ENCODE measurements around the gene RPL10A. TPM values are rescaled to one million over a fixed set of nuclear protein-coding genes. Genes with fewer than 3 reads are reported as not detected.

The RPL10A gene
- total RNA-seq, 2 donors from 2014 or later, result 2,353 to 2,363 TPM

GRCh38 chr6:35483893-35484645 is 15.9 kb downstream of the RPL10A start:
- Mint-ChIP-seq H3K4me1 (ENCODE audit: low read depth) (peaks cover 8% of the 10 kb centered on the region), H3K36me3 (ENCODE audit: insufficient read depth in 2 of 2) (no peaks in the 10 kb centered on the region), H3K9me3 (no peaks in the 10 kb centered on the region), H3K27ac (no peak overlapping the region), H3K4me3 (no peak overlapping the region), H3K27me3 (ENCODE audit: low read depth) (no peaks in the 10 kb centered on the region)
- ATAC-seq (replicated peaks in 1 of 2) (no peak), DNase-seq (no peak)

GRCh38 chr6:35484921-35485392 is 16.8 kb downstream of the RPL10A start:
- H3K9me3 Mint-ChIP-seq, result no peaks in the 10 kb centered on the region
- H3K27ac Mint-ChIP-seq, result no peak overlapping the region
- no peak for ATAC-seq (replicated peaks in 1 of 2)
- no peak overlapping the region for H3K4me3 Mint-ChIP-seq
- peaks cover 8% of the 10 kb centered on the region for H3K4me1 Mint-ChIP-seq (ENCODE audit: low read depth)
- DNase-seq, result no peak
- H3K36me3 Mint-ChIP-seq (ENCODE audit: insufficient read depth in 2 of 2), result no peaks in the 10 kb centered on the region
- H3K27me3 Mint-ChIP-seq (ENCODE audit: low read depth), result no peaks in the 10 kb centered on the region

DNA sequence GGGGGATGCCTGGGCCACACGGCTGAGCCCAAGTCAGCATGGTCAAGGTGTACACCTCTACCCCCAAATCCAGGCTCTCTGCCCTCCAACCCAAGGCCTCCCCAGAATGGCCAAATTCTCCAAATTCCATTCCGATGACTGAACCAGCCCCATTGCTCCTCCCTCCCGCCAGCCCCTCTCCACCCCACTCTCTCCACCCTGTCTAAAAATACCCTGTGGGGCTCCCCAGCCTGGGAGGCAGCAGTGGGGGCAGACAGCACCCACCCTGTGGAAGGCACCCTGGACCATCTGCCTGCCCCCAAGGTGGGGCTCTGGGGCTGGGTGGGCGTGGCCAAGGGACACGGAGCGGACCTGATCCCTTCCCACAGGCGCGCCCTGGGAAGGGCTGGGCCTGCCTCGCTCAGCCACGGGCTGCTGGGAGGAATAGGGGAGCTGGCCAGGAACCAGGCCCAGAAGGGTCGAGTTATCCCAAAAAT is 17.2 kb downstream of the RPL10A start:
- Mint-ChIP-seq H3K4me3 (no peak overlapping the region), H3K27ac (no peak overlapping the region), H3K36me3 (ENCODE audit: insufficient read depth in 2 of 2) (no peaks in the 10 kb centered on the region), H3K27me3 (ENCODE audit: low read depth) (no peaks in the 10 kb centered on the region), H3K9me3 (no peaks in the 10 kb centered on the region), H3K4me1 (ENCODE audit: low read depth) (peaks cover 8% of the 10 kb centered on the region)
- no peak for ATAC-seq (replicated peaks in 1 of 2)
- no peak for DNase-seq

DNA sequence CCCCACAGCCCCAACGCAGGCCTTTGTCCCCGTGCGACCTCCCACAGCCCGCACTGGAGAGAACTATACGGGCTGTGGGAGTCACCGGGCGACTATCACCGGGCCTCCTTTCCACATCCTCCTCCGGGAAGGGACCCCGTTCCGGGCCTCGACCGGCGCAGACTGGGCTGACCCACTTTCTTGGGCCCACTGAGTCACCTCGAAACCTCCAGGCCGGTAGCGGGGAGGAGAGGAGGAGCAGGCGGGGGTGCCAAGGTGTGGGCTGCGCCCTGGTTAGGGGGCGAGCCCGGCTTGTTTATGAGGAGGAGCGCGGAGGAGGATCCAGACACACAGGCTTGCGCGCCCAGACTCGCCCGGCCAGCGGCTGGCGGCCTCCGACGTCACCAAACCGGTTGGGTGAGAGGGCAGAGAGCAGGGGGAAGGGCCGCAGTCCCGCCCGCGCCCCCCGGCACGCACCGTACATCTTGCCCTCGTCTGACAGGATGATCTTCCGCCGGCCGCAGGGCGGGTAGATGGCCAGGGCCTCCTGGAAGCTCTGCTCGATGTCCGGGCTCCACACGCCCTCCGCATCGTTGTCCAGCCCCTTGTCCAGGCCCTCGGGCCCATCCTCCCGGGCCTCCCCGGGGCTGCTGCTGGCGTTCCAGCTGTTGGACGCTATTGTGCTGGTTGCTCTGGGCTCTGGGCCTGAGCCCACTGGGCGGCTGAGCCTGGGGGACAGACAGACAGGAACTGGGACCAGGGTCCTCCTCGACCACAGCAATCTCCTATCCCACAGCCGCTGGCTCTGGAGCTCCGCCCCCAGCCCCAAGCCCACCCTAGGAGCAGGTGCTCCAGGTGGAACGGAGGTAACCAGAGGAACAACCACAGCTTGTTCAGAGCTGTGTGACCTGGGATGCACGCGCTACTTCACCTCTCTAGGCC is 18.1 kb downstream of the RPL10A start:
- no peak overlapping the region for H3K27ac Mint-ChIP-seq

GRCh38 chr6:35487658-35488516 is 19.7 kb downstream of the RPL10A start:
- Mint-ChIP-seq H3K36me3 (ENCODE audit: insufficient read depth in 2 of 2) (no peaks in the 10 kb centered on the region), H3K27me3 (ENCODE audit: low read depth) (peaks cover 8% of the 10 kb centered on the region), H3K9me3 (no peaks in the 10 kb centered on the region), H3K4me1 (ENCODE audit: low read depth) (peaks cover 8% of the 10 kb centered on the region), H3K27ac (no peak overlapping the region), H3K4me3 (no peak overlapping the region)
- no peak for DNase-seq
- no peak for ATAC-seq (replicated peaks in 1 of 2)

More for the DNA sequence above, 18.1 kb downstream of the RPL10A start:
- no peaks in the 10 kb centered on the region for H3K36me3 Mint-ChIP-seq (ENCODE audit: insufficient read depth in 2 of 2)
- H3K4me3 Mint-ChIP-seq, result no peak overlapping the region
- peaks cover 8% of the 10 kb centered on the region for H3K27me3 Mint-ChIP-seq (ENCODE audit: low read depth)
- no peak for ATAC-seq (replicated peaks in 1 of 2)
- H3K9me3 Mint-ChIP-seq, result no peaks in the 10 kb centered on the region
- DNase-seq, result no peak
- H3K4me1 Mint-ChIP-seq (ENCODE audit: low read depth), result peaks cover 8% of the 10 kb centered on the region

DNA sequence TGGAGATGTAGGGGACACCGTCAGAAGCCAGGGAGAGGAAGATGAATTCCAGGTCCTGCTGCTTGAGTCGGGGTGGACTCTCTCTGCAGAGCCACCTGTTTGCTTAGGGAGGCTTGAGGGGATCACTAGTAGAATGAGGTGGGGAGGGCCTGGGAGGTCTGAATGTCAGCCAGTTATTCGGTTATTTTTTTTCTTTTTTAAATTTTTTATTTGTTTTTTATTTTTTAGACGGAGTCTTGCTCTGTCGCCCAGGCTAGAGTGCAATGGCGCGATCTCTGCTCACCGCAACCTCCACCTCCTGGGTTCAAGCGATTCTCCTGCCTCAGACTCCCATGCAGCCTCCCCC is 20.3 kb downstream of the RPL10A start:
- Mint-ChIP-seq H3K36me3 (ENCODE audit: insufficient read depth in 2 of 2) (no peaks in the 10 kb centered on the region), H3K27me3 (ENCODE audit: low read depth) (peaks cover 8% of the 10 kb centered on the region), H3K4me1 (ENCODE audit: low read depth) (peaks cover 8% of the 10 kb centered on the region), H3K9me3 (no peaks in the 10 kb centered on the region), H3K27ac (no peak overlapping the region), H3K4me3 (no peak overlapping the region)
- no peak for DNase-seq
- ATAC-seq (replicated peaks in 1 of 2), result no peak

DNA sequence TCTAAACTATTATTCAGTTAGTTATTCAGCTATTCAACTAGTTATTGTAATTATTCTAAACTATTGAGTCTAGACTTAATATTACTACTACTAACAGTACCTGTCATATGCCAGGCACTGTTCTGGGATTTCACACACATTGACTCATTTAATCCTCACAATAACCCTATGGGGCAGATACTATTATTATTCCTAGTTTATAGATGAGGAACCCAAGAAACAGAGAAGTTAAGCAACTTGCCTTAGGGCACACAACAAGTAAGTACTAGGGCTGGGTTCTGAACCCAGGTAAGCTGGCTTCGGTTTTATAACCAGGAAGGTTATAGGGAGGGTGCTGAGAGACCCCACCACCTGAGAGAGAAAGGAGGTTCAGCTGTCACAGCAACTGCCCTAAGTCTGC is 20.9 kb downstream of the RPL10A start:
- Mint-ChIP-seq H3K36me3 (ENCODE audit: insufficient read depth in 2 of 2) (no peaks in the 10 kb centered on the region), H3K9me3 (no peaks in the 10 kb centered on the region), H3K27ac (no peak overlapping the region), H3K27me3 (ENCODE audit: low read depth) (peaks cover 8% of the 10 kb centered on the region), H3K4me1 (ENCODE audit: low read depth) (peaks cover 12% of the 10 kb centered on the region), H3K4me3 (no peak overlapping the region)
- ATAC-seq (replicated peaks in 1 of 2) (no peak), DNase-seq (no peak)

DNA sequence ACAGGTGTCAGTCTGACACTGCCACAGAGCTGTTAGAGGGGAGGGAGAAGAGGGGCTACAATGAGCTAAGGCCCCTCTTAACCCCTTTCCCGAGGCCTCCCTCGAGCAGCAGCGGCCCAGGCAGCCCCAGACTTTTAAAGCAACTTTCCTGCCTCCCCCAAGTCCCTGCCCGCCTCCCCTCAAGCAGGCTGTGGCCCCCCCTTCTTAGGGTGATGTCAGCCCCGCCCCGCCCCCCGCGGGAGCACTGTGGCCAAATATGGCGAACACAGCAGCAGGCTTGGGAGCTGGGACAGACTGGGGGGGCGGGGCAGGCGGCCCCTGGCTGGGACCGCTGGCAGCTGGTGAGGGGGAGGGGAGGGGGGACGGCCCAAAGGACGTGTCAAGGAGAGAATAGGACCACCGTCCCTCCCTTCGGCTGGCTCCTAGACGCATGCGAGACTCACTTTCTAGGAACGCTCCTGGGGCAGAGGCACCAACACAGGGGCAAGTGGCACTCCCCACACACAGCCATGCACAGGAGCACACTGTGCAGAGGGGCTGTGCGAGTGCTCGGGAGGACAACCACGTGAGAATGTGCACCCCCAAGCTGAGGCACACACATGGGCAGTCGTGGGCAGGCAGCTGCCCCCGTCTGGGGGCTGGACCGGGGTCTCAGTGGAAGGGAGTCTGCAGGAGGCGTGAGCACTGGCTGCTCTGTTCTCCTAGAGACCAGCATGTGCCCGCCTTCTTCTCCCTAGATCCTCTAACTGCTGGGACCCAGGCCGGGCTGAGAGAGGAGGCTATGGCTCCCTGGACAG is 22.0 kb downstream of the RPL10A start:
- Mint-ChIP-seq H3K4me1 (ENCODE audit: low read depth) (peaks cover 20% of the 10 kb centered on the region), H3K9me3 (no peaks in the 10 kb centered on the region)

GRCh38 chr6:35490821-35491557 is 22.8 kb downstream of the RPL10A start:
- H3K27me3 Mint-ChIP-seq (ENCODE audit: low read depth), result peaks cover 8% of the 10 kb centered on the region
- no peaks in the 10 kb centered on the region for H3K36me3 Mint-ChIP-seq (ENCODE audit: insufficient read depth in 2 of 2)
- H3K4me3 Mint-ChIP-seq, result no peak overlapping the region
- ATAC-seq (replicated peaks in 1 of 2) (no peak), DNase-seq (no peak)
- no peak overlapping the region for H3K27ac Mint-ChIP-seq
- peaks cover 22% of the 10 kb centered on the region for H3K4me1 Mint-ChIP-seq (ENCODE audit: low read depth)
- no peaks in the 10 kb centered on the region for H3K9me3 Mint-ChIP-seq

More for the DNA sequence above, 22.0 kb downstream of the RPL10A start:
- no peak for ATAC-seq (replicated peaks in 1 of 2)
- no peak for DNase-seq
- Mint-ChIP-seq H3K27me3 (ENCODE audit: low read depth) (peaks cover 8% of the 10 kb centered on the region), H3K27ac (no peak overlapping the region), H3K36me3 (ENCODE audit: insufficient read depth in 2 of 2) (no peaks in the 10 kb centered on the region), H3K4me3 (no peak overlapping the region)

GRCh38 chr6:35491558-35492257 is 23.5 kb downstream of the RPL10A start:
- Mint-ChIP-seq H3K36me3 (ENCODE audit: insufficient read depth in 2 of 2) (no peaks in the 10 kb centered on the region), H3K27me3 (ENCODE audit: low read depth) (peaks cover 8% of the 10 kb centered on the region), H3K4me1 (ENCODE audit: low read depth) (peaks cover 22% of the 10 kb centered on the region), H3K9me3 (no peaks in the 10 kb centered on the region), H3K27ac (no peak overlapping the region), H3K4me3 (no peak overlapping the region)
- DNase-seq, result no peak
- ATAC-seq (replicated peaks in 1 of 2), result no peak

DNA sequence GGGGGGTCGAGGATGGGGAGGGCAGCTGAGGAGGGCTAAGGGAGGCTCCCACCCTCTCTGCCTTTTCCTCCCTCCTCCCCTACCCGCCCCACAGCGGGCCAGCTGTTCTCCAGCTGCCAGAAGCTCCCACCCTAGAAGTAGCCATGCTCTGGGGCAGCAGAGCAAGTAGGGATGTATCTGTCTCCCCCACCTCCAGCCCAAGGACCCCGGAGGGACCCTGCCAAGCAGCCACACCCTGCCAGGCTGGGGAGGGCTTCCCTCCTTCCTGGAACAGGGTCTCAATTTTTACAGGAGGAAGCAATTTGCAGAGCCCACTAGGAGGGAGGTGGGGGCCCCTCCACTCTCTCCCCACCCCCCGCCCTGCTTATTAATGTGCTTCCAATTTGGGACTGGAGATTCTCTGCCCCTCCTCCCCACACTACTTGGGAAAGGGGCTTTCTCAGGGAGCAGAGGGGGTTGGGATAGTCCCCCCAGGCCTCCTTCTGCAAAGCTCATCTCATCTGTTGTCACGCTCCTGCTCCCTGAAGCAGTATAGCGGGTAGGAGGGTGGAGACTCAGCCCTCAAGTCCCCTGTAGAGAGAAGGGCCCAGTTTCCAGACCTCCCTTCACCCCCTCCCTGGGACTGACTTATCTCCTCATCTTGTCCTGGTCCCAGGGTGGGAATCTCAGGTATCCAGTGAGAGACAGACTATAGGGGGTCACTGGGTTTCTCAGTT is 24.2 kb downstream of the RPL10A start:
- Mint-ChIP-seq H3K27ac (no peak overlapping the region), H3K4me3 (no peak overlapping the region), H3K27me3 (ENCODE audit: low read depth) (peaks cover 8% of the 10 kb centered on the region), H3K36me3 (ENCODE audit: insufficient read depth in 2 of 2) (no peaks in the 10 kb centered on the region), H3K9me3 (no peaks in the 10 kb centered on the region), H3K4me1 (ENCODE audit: low read depth) (peaks cover 22% of the 10 kb centered on the region)
- DNase-seq (no peak), ATAC-seq (replicated peaks in 1 of 2) (no peak)
